Endodermal cell (in vitro differentiated cells): ENCODE results near the gene SYMPK. TPM values are rescaled to one million over a fixed set of nuclear protein-coding genes. Genes with fewer than 3 reads are reported as not detected.

ENCODE experiments used
- DNase-seq: peaks from one replicate; pipeline ENCODE4 v3.0.0-alpha.2; 2017
- H3K27ac ChIP-seq: 2 replicates; pipeline ENCODE4 v1.5.1; 2013; ENCODE audit warnings: mild to moderate bottlenecking, low read depth, low read length, moderate library complexity
- H3K27me3 ChIP-seq: 2 replicates; pipeline ENCODE4 v1.6.1; 2013; ENCODE audit warnings: mild to moderate bottlenecking, low read length, moderate library complexity; ENCODE audit not compliant: insufficient read depth, control insufficient read depth, poor library complexity, severe bottlenecking
- H3K36me3 ChIP-seq: 2 replicates; pipeline ENCODE4 v1.7.0; 2013; ENCODE audit warnings: mild to moderate bottlenecking, low read length, moderate library complexity; ENCODE audit not compliant: control insufficient read depth, insufficient read depth
- H3K4me1 ChIP-seq: one replicate; pipeline ENCODE4 v1.7.0; 2013; ENCODE audit warnings: low read length; ENCODE audit not compliant: control insufficient read depth, insufficient read depth
- H3K4me3 ChIP-seq: 2 replicates; pipeline ENCODE4 v1.5.1; 2013; ENCODE audit warnings: mild to moderate bottlenecking, low read length, moderate library complexity
- H3K9ac ChIP-seq: 2 replicates; pipeline ENCODE4 v1.6.1; 2013; ENCODE audit warnings: mild to moderate bottlenecking, low read length, moderate library complexity; ENCODE audit not compliant: poor library complexity, severe bottlenecking; ENCODE audit errors: extremely low read depth
- H3K9me3 ChIP-seq: 2 replicates; pipeline ENCODE4 v1.6.1; 2013; ENCODE audit warnings: mild to moderate bottlenecking, low read length, moderate library complexity; ENCODE audit not compliant: control insufficient read depth
- H3K27ac Mint-ChIP-seq: 2 replicates; pipeline ENCODE4 v1.8.0; 2020; ENCODE audit warnings: mixed read lengths
- H3K27me3 Mint-ChIP-seq: 2 replicates; pipeline ENCODE4 v1.8.0; 2021; ENCODE audit warnings: mild to moderate bottlenecking, mixed read lengths; ENCODE audit not compliant: insufficient read depth
- H3K36me3 Mint-ChIP-seq: 2 replicates; pipeline ENCODE4 v1.8.0; 2020; ENCODE audit warnings: low read depth, mixed read lengths
- H3K4me1 Mint-ChIP-seq: 2 replicates; pipeline ENCODE4 v1.8.0; 2020; ENCODE audit warnings: mixed read lengths
- H3K4me3 Mint-ChIP-seq: 2 replicates; pipeline ENCODE4 v1.8.0; 2020; ENCODE audit warnings: mild to moderate bottlenecking, moderate library complexity, mixed read lengths
- H3K9me3 Mint-ChIP-seq: 2 replicates; pipeline ENCODE4 v1.8.0; 2020; ENCODE audit warnings: mild to moderate bottlenecking, mixed read lengths
- CTCF ChIP-seq: fragments of 200-600 bp; sonication (generic); conservative IDR thresholded peaks from 2 replicates; pipeline ENCODE4 v1.5.0; 2021; ENCODE audit warnings: antibody characterized with exemption, mild to moderate bottlenecking
- WGBS, 2 experiments: methylation state at CpG; one replicate each; pipeline versions ENCODE4 v1.1.5 to v1.1.7; 2013; ENCODE audit warnings: missing lambda C conversion rate in 2 of 2, mixed read lengths in 1 of 2; ENCODE audit not compliant: insufficient coverage in 1 of 2, insufficient read length in 1 of 2; 5-methylcytosine and 5-hydroxymethylcytosine counted together
- total RNA-seq, 2 donors: library from RNA; stranded (reverse); fragmentation: NEBNext Ultra II Directional in 1 of 2; extraction: Animal tissue kit (Norgen Biotek cat#: 25700) in 1 of 2; gene quantifications; 2 replicates in 1 of 2; 3 replicates in 1 of 2; pipeline ENCODE4 v1.2.1, GENCODE V29; 2021

The SYMPK gene
- total RNA-seq, 2 donors from 2014 or later, result 104 to 119 TPM

DNA sequence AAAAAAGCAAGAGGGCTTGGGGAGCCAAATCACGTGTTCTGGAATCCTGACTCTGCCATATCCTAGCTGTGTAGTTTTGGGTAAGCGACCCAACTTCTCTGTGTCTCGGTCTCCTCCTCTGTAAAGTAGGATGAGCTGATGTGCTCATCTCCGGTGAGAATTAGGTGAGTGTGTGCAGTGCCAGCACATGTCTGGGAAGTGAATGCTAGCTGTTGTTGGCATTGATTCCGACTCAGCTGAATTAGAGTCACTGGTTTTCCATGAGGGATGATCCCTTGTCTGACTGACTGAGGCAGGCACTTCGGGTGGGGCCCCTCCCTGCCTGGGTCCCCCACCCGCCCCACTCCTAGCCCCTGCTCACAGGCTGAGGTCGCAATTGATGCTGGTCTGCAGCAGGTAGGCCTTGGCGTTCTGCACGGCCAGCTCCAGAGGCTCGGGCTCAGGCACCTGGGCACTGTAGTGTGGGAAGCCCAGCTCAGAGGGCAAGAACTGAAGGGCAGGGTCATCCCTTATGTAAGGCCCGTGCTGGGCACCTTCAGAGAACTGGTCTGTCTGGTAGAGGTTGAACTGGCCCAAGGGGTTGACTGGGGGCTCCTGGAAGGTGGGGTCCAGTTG, 48.7 kb downstream of the SYMPK start:
- H3K27ac Mint-ChIP-seq, result peak overlapping the region; percentile 30
- H3K9me3 ChIP-seq, result no peaks in the 10 kb centered on the region
- H3K27me3 ChIP-seq, result no peaks in the 10 kb centered on the region
- peak overlapping the region; percentile 81 for H3K4me3 Mint-ChIP-seq
- no peak overlapping the region for H3K27ac ChIP-seq
- TF ChIP-seq CTCF, result no peak
- H3K4me1 ChIP-seq, result peaks cover 15% of the 10 kb centered on the region
- no peaks in the 10 kb centered on the region for H3K36me3 ChIP-seq
- H3K9ac ChIP-seq, result peak overlapping the region; percentile 64
- no peak for DNase-seq
- H3K4me1 Mint-ChIP-seq, result peaks cover 8% of the 10 kb centered on the region
- peaks cover 2% of the 10 kb centered on the region for H3K36me3 Mint-ChIP-seq
- no peaks in the 10 kb centered on the region for H3K27me3 Mint-ChIP-seq
- peak overlapping the region; percentile 84 for H3K4me3 ChIP-seq
- WGBS, 2 experiments, result 91 to 100% methylated on average over 6 to 12 of the region's 12 CpGs
- H3K9me3 Mint-ChIP-seq, result no peaks in the 10 kb centered on the region

- Mint-ChIP-seq H3K36me3 (peaks cover 2% of the 10 kb centered on the region), H3K27ac (no peak overlapping the region)
These were observed 50.6 kb downstream of the SYMPK start for GRCh38 chr19:45812297-45812696.

GRCh38 chr19:45809643-45810159, 53.2 kb downstream of the SYMPK start:
- Histone ChIP-seq H3K36me3 (no peaks in the 10 kb centered on the region), H3K9ac (no peak overlapping the region), H3K27ac (no peak overlapping the region), H3K9me3 (no peaks in the 10 kb centered on the region), H3K27me3 (no peaks in the 10 kb centered on the region), H3K4me1 (no peaks in the 10 kb centered on the region), H3K4me3 (no peak overlapping the region)
- no peak for TF ChIP-seq CTCF
- Mint-ChIP-seq H3K4me1 (peaks cover 1% of the 10 kb centered on the region), H3K36me3 (peaks cover 2% of the 10 kb centered on the region), H3K9me3 (no peaks in the 10 kb centered on the region), H3K27me3 (peaks cover 7% of the 10 kb centered on the region), H3K27ac (peak overlapping the region; percentile 46), H3K4me3 (no peak overlapping the region)
- peak; percentile 71 for DNase-seq
- WGBS, 2 experiments, result 68 to 78% methylated on average over 3 to 6 of the region's 7 CpGs

More at GRCh38 chr19:45812297-45812696, 50.6 kb downstream of the SYMPK start:
- Histone ChIP-seq H3K36me3 (no peaks in the 10 kb centered on the region), H3K4me1 (peaks cover 7% of the 10 kb centered on the region), H3K4me3 (no peak overlapping the region), H3K9ac (no peak overlapping the region), H3K9me3 (no peaks in the 10 kb centered on the region), H3K27me3 (no peaks in the 10 kb centered on the region), H3K27ac (no peak overlapping the region)
- Mint-ChIP-seq H3K27me3 (no peaks in the 10 kb centered on the region), H3K4me3 (no peak overlapping the region), H3K9me3 (no peaks in the 10 kb centered on the region), H3K4me1 (peaks cover 5% of the 10 kb centered on the region)
- no peak for TF ChIP-seq CTCF
- DNase-seq, result no peak
- WGBS, 2 experiments, result 94 to 97% methylated on average over 5 to 6 of the region's 6 CpGs
